BJ (cell line): Measurements from ENCODE around the gene LRRC14B. TPM values are rescaled to one million over a fixed set of nuclear protein-coding genes. Genes with fewer than 3 reads are reported as not detected.

ENCODE experiments used
- CTCF ChIA-PET: fragments of 350-600 bp; formaldehyde crosslinking; extraction: SDS; loops from one replicate; lab custom pipeline; 2021; ENCODE audit warnings: antibody characterized with exemption, inconsistent platforms; lab: Yijun Ruan, JAX
- POLR2A ChIA-PET: fragments of 300-600 bp; sonication (Branson Sonifier 250); formaldehyde crosslinking; extraction: SDS; loops from one replicate; lab custom pipeline; 2021; ENCODE audit warnings: antibody characterized with exemption; lab: Charles Lee
- DNase-seq: peaks from one replicate; pipeline ENCODE4 v3.0.0-alpha.2; 2011; ENCODE audit warnings: low read depth
- H3K27me3 ChIP-seq: 2 replicates; pipeline ENCODE4 v1.6.0; 2011; ENCODE audit warnings: low read length; ENCODE audit not compliant: control insufficient read depth, insufficient read depth
- H3K36me3 ChIP-seq: 2 replicates; pipeline ENCODE4 v1.5.1; 2011; ENCODE audit warnings: low read length; ENCODE audit not compliant: control insufficient read depth, insufficient read depth
- H3K4me3 ChIP-seq: 2 replicates; pipeline ENCODE4 v1.5.1; 2011; ENCODE audit warnings: low read depth, mild to moderate bottlenecking, control low read depth, low read length
- CTCF ChIP-seq: IDR thresholded peaks from 2 replicates; pipeline ENCODE4 v1.5.1; 2011; ENCODE audit warnings: low read depth, mild to moderate bottlenecking, control low read depth, inconsistent platforms, low read length, moderate library complexity; ENCODE audit not compliant: insufficient read depth
- polyA plus RNA-seq: library from polyadenylated mRNA; depleted of rRNA; stranded (reverse); fragments of >200 nt; gene quantifications from 2 replicates; pipeline ENCODE4 v1.2.3, GENCODE V29; 2011

The LRRC14B gene
- polyA plus RNA-seq, 1 experiment, result not detected

- Histone ChIP-seq H3K36me3 (peaks cover 2% of the 10 kb centered on the region; the same call in 1 of the 2 replicates), H3K27me3 (peaks cover 1% of the 10 kb centered on the region; the same call in 1 of the 2 replicates), H3K4me3 (no peak overlapping the region)
- CTCF ChIA-PET, result interaction anchor here (0.8 to 1.4 kb wide), 2 partner anchors 9 to 14 kb away, joined by 3 to 4 read pairs; no protein-coding TSS in a partner anchor
- DNase-seq, result no peak
- POLR2A ChIA-PET, result no interaction called here
- TF ChIP-seq CTCF, result no peak
Observed at GRCh38 chr5:174876-175465, 16.3 kb upstream of the LRRC14B start.

DNA sequence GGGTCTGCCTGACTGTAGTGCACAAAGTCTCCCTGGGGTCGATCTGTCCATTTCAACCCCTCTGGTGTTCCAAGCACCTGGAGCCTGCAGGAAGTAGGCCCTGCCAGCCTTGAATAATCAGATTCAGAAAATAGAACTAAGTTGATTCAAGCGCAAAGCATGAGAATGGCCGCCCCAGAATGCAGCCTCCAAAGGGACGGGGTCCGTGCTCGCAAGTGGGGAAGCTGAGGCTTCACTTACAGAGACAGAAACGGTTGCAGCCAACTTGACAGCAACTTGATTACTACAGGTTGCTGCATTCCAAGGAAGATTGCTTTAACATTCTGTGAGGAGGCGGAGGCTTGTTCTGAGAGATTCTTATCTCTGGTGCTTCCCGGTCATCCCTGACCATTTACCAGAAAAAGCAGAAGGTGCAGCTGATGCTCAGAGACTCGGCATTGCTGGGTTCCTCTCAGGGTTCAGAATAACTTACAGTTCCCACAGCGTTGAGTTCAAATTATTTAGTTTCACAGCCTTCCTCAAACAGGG lies 14.9 kb upstream of the LRRC14B start:
- TF ChIP-seq CTCF, result no peak
- ChIA-PET POLR2A (no interaction called here), CTCF (no interaction called here)
- H3K36me3 ChIP-seq, result peaks cover 2% of the 10 kb centered on the region; the same call in 1 of the 2 replicates
- H3K4me3 ChIP-seq, result no peak overlapping the region
- DNase-seq, result no peak
- H3K27me3 ChIP-seq, result peaks cover 4% of the 10 kb centered on the region

DNA sequence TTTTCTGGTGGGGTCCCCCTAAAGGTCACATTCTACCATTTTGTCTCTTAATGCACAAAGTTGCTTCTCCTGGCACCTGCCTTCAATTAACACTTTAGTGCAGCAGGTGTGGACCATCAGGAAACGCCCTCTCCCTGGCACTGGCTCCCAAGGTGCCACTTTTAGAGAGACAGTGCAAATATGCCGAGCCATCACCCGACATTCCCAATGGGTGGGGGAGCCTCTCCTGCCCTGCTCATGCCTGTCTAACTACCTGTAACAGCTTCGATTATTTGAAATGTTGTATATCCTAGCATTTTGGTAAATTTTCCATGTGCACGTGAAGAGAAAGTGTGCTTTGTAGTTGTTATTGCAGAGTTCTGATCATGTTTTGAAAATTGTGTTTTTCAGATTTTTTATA lies 13.2 kb upstream of the LRRC14B start:
- POLR2A ChIA-PET, result no interaction called here

DNA sequence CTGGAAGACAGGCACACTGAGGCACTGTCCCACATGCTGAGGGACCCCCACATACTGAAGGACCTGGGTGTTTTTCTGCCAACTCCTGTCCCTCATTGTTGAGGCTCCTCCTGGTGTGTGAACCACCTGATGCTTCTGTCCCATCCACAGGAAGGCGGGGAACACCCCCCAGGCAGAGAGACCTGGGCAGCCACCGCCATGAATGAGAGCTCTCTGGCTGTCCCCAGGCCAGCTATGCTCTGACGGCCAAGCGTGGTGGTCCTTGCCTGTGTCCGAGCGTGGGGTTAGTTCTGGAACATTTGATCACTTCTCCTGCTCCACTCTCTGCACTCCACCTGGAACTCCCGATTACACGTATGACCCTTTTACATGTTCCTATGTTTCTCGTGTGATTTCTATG lies 11.9 kb upstream of the LRRC14B start:
- no peak for TF ChIP-seq CTCF

More for the DNA sequence above, 13.2 kb upstream of the LRRC14B start:
- TF ChIP-seq CTCF, result no peak
- Histone ChIP-seq H3K36me3 (peaks cover 2% of the 10 kb centered on the region), H3K27me3 (peaks cover 4% of the 10 kb centered on the region), H3K4me3 (no peak overlapping the region)
- CTCF ChIA-PET, result interaction anchor here (2.8 kb wide), 1 partner anchor 10 kb away, joined by 10 read pairs; no protein-coding TSS in a partner anchor
- no peak for DNase-seq

GRCh38 chr5:180286-180918 lies 10.9 kb upstream of the LRRC14B start:
- no peaks in the 10 kb centered on the region; the same call in 1 of the 2 replicates for H3K36me3 ChIP-seq
- no peak for DNase-seq
- ChIA-PET CTCF (interaction anchor here (2.8 kb wide), 1 partner anchor 8 kb away, joined by 10 read pairs; no protein-coding TSS in a partner anchor), POLR2A (no interaction called here)
- peaks cover 3% of the 10 kb centered on the region for H3K27me3 ChIP-seq
- no peak for TF ChIP-seq CTCF
- H3K4me3 ChIP-seq, result no peak overlapping the region

More for the DNA sequence above, 11.9 kb upstream of the LRRC14B start:
- Histone ChIP-seq H3K4me3 (no peak overlapping the region), H3K36me3 (no peaks in the 10 kb centered on the region; the same call in 1 of the 2 replicates), H3K27me3 (peaks cover 3% of the 10 kb centered on the region)
- DNase-seq, result no peak
- POLR2A ChIA-PET, result no interaction called here
- CTCF ChIA-PET, result interaction anchor here (2.8 kb wide), 1 partner anchor 9 kb away, joined by 10 read pairs; no protein-coding TSS in a partner anchor
